BLaER1 treated with 17β-estradiol and CSF1 and Interleukin-3, amounts not matched to agents 10 nM and 100 nM (cell line): ENCODE data around the gene DDB1.

Source experiments
- H3K27ac ChIP-seq, 11 experiments: shearing (Covaris generic); formaldehyde crosslinking; 2 replicates each; pipeline ENCODE4 v1.8.1; 2022
- H3K27me3 ChIP-seq, 11 experiments: shearing (Covaris generic); formaldehyde crosslinking; 2 replicates each; pipeline ENCODE4 v1.8.1; 2022
- H3K36me3 ChIP-seq, 11 experiments: shearing (Covaris generic); formaldehyde crosslinking; 2 replicates each; pipeline ENCODE4 v1.8.1; 2022
- H3K4me1 ChIP-seq, 10 experiments: shearing (Covaris generic); formaldehyde crosslinking; 2 replicates each; pipeline ENCODE4 v1.8.1; 2022
- H3K4me2 ChIP-seq, 11 experiments: shearing (Covaris generic); formaldehyde crosslinking; 2 replicates each; pipeline ENCODE4 v1.8.1; 2022
- H3K4me3 ChIP-seq, 10 experiments: shearing (Covaris generic); formaldehyde crosslinking; 2 replicates each; pipeline ENCODE4 v1.8.1; 2022
- H3K9ac ChIP-seq, 11 experiments: shearing (Covaris generic); formaldehyde crosslinking; 2 replicates each; pipeline ENCODE4 v1.8.1; 2022
- H3K9me3 ChIP-seq, 11 experiments: shearing (Covaris generic); formaldehyde crosslinking; replicated peaks in 1 of 11; 2 replicates each; pipeline ENCODE4 v1.8.1; 2022
- H4K20me1 ChIP-seq, 11 experiments: shearing (Covaris generic); formaldehyde crosslinking; 2 replicates each; pipeline ENCODE4 v1.8.1; 2022
- Cebpa-rat ChIP-seq, 11 experiments: shearing (Covaris generic); IDR thresholded peaks; 2 replicates each; pipeline ENCODE4 v1.8.1; 2022

The DDB1 gene

DNA sequence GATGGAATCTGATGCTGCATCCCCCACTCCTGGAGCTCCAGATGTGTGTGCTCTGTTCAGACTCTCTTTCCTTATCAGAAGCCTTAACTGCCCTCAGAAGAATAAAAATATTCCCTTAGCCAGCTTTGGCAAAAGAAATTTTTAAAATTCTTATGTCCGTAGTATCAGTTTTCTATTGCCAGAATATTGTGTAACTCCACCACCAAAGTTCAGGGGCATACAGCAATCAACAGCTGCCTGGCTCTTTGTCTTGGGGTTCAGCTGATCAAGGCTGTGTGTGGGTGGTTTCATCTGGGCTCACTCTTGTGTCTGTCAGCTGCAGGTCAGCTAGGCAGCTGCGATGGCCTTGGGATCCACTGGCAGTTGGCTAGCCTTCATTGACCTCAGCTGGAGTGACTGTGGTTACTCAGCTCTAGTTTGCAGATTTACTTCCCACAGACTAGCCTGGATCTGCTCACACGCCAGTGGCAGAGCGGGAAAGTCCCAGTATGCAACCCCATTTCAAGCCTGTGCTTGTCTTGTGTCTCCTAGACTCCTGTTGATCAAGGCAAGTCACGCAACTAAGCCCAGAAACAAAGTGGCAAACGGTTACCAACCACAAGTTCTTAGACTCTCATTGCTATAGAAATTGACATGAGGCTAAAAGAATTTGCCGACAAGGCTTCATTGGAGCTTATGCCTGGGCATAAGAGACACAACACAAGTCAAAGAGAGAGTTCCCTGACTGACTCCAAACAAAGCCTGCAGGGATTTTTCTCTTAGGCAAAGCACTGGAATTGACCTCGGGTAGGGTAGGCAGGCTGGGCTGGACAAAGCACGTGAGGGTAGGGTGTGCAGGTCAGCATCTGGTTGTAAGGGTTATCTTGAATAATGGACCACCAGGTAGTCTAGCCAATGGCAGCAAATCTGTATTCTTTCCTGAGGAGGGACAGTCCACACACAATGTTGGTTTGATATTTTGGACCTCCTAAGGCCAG is 36.8 kb upstream of the DDB1 start:
- H4K20me1 ChIP-seq, result no peaks in the 10 kb centered on the region; a peak in 1 of 22 replicates
- H3K27ac ChIP-seq, result peak overlapping the region in 8 of 11 experiments; percentile 2 to 45 (median 16); a peak in 9 of 22 replicates

DNA sequence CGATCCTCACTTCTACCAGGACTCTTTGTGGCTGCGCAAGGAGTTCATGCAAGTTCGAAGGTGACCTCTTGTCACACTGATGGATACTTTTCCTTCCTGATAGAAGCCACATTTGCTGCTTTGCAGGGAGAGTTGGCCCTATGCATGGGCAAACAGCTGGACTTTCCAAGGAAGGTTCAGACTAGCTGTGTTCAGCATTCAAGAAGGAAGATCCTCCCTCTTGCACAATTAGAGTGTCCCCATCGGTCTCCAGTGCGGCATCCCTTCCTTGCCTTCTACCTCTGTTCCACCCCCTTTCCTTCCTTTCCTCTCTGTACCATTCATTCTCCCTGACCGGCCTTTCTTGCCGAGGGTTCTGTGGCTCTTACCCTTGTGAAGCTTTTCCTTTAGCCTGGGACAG is 35.7 kb upstream of the DDB1 start:
- Histone ChIP-seq H3K27ac (peak overlapping the region in 2 of 11 experiments; percentile 4 to 30; a peak in 1 of 22 replicates), H3K9ac (no peak overlapping the region), H3K4me2 (peak overlapping the region in 2 of 11 experiments; percentile 21 to 40; a peak in 3 of 22 replicates)

More for the DNA sequence above, 36.8 kb upstream of the DDB1 start:
- Histone ChIP-seq H3K9me3 (peaks cover 13 to 53% (median 49%) of the 10 kb centered on the region in 11 experiments; a peak in 20 of 22 replicates), H3K9ac (no peak overlapping the region; a peak in 1 of 22 replicates), H3K4me1 (peaks cover 10 to 37% (median 14%) of the 10 kb centered on the region in 10 experiments; a peak in 19 of 20 replicates), H3K4me2 (peak overlapping the region in 9 of 11 experiments; percentile 2 to 55 (median 33); a peak in 11 of 22 replicates), H3K27me3 (no peaks in the 10 kb centered on the region), H3K36me3 (peaks cover 92 to 100% (median 99%) of the 10 kb centered on the region in 11 experiments), H3K4me3 (no peak overlapping the region)
- no peak for TF ChIP-seq Cebpa-rat (IDR thresholded peaks at IDR 0.05)

DNA sequence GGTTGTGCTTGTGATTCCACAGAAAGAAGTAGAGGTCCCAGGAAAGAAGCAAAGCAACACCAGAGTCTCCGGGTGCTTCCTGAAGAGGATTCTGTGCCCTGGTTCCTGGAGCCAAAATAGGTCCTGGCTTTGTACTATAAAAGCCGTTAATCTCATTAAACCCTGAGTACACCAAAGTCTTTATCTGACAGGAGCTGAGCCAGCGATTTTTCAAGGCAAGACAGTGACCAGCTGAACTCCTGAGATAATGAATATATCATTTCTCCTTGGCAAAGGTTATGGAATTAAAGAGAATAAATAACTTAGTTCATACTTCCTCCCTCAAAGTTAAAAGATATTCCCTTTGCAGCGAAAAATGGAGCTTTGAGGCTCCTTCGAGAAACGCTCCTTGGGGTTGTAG is 34.5 kb upstream of the DDB1 start:
- peaks cover 0 to 12% (median 0%) of the 10 kb centered on the region in 11 experiments; a peak in 2 of 22 replicates for H4K20me1 ChIP-seq
- peaks cover 6 to 31% (median 26%) of the 10 kb centered on the region in 11 experiments; a peak in 19 of 22 replicates for H3K9me3 ChIP-seq
- H3K4me2 ChIP-seq, result no peak overlapping the region
- peaks cover 22 to 55% (median 28%) of the 10 kb centered on the region in 10 experiments for H3K4me1 ChIP-seq
- no peaks in the 10 kb centered on the region for H3K27me3 ChIP-seq
- H3K36me3 ChIP-seq, result peaks cover 87 to 93% (median 91%) of the 10 kb centered on the region in 11 experiments
- no peak for TF ChIP-seq Cebpa-rat (IDR thresholded peaks at IDR 0.05)
- no peak overlapping the region for H3K27ac ChIP-seq
- no peak overlapping the region for H3K9ac ChIP-seq
- H3K4me3 ChIP-seq, result no peak overlapping the region

More for the DNA sequence above, 35.7 kb upstream of the DDB1 start:
- Histone ChIP-seq H3K27me3 (no peaks in the 10 kb centered on the region), H3K4me1 (peaks cover 10 to 45% (median 19%) of the 10 kb centered on the region in 10 experiments), H3K9me3 (peaks cover 11 to 43% (median 39%) of the 10 kb centered on the region in 11 experiments; a peak in 20 of 22 replicates), H3K36me3 (peaks cover 92 to 100% (median 99%) of the 10 kb centered on the region in 11 experiments), H3K4me3 (no peak overlapping the region), H4K20me1 (peaks cover 0 to 10% (median 0%) of the 10 kb centered on the region in 11 experiments; a peak in 2 of 22 replicates)
- no peak for TF ChIP-seq Cebpa-rat (IDR thresholded peaks at IDR 0.05)

DNA sequence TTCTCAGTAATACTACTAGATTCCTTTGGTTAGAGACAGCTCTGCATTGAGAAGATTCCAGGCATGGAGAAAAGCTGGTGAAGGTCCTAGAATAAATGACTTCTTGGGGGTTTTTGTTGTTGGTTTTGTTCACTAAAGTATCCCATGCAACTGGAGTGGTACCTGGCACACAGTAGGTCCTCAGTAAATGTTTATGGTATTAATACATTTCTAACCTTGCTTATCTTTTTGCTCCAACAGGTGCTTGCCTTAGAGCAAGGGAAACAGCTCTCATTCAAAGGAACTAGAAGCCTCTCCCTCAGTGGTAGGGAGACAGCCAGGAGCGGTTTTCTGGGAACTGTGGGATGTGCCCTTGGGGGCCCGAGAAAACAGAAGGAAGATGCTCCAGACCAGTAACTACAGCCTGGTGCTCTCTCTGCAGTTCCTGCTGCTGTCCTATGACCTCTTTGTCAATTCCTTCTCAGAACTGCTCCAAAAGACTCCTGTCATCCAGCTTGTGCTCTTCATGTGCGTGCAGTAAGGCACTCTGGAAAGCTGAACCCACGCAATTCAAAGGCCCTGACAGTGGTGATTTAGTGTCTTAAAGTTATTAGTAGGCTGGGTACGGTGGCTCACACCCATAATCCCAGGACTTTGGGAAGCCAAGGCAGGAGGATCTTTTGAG is 31.2 kb upstream of the DDB1 start:
- no peak for TF ChIP-seq Cebpa-rat (IDR thresholded peaks at IDR 0.05)

DNA sequence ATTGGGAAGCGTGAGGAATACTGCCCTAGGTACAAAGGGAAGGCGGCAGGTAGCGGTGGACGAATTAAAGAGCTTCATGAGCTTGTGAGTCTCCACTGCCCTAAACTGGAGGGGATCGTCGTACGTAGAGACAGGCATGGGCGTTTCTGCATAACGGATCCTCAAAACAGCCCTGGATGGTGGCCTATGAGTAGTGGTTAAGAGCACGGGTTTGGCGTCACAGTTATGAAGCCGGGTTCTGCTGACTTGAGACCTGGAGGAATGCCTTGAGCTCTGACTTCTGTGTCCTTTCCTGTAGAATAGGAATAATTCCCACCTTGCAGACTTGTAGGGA is 29.6 kb upstream of the DDB1 start:
- peaks cover 0 to 12% (median 0%) of the 10 kb centered on the region in 11 experiments; a peak in 2 of 22 replicates for H4K20me1 ChIP-seq
- H3K27me3 ChIP-seq, result no peaks in the 10 kb centered on the region
- peak overlapping the region; percentile 88 to 99 (median 96) for H3K27ac ChIP-seq
- peak overlapping the region; percentile 85 to 98 (median 90) for H3K4me2 ChIP-seq
- no peaks in the 10 kb centered on the region for H3K9me3 ChIP-seq
- no peak for TF ChIP-seq Cebpa-rat (IDR thresholded peaks at IDR 0.05)
- H3K4me1 ChIP-seq, result peaks cover 49 to 54% (median 52%) of the 10 kb centered on the region in 10 experiments
- peak overlapping the region; percentile 67 to 86 (median 78) for H3K4me3 ChIP-seq
- peak overlapping the region; percentile 88 to 99 (median 94) for H3K9ac ChIP-seq
- peaks cover 38 to 44% (median 42%) of the 10 kb centered on the region in 11 experiments for H3K36me3 ChIP-seq

More for the DNA sequence above, 31.2 kb upstream of the DDB1 start:
- no peaks in the 10 kb centered on the region for H3K9me3 ChIP-seq
- H3K9ac ChIP-seq, result peak overlapping the region in 9 of 11 experiments; percentile 7 to 99 (median 95); a peak in 8 of 22 replicates
- peaks cover 54 to 60% (median 58%) of the 10 kb centered on the region in 11 experiments for H3K36me3 ChIP-seq
- H4K20me1 ChIP-seq, result peaks cover 0 to 12% (median 0%) of the 10 kb centered on the region in 11 experiments; a peak in 2 of 22 replicates
- H3K4me2 ChIP-seq, result peak overlapping the region in 10 of 11 experiments; percentile 85 to 98 (median 91); a peak in 18 of 22 replicates
- H3K27me3 ChIP-seq, result no peaks in the 10 kb centered on the region
- H3K4me1 ChIP-seq, result peaks cover 33 to 54% (median 37%) of the 10 kb centered on the region in 10 experiments
- peak overlapping the region in 6 of 11 experiments; percentile 16 to 99 (median 62); a peak in 7 of 22 replicates for H3K27ac ChIP-seq
- peak overlapping the region in 3 of 10 experiments; percentile 76 to 86 (median 83); a peak in 3 of 20 replicates for H3K4me3 ChIP-seq

DNA sequence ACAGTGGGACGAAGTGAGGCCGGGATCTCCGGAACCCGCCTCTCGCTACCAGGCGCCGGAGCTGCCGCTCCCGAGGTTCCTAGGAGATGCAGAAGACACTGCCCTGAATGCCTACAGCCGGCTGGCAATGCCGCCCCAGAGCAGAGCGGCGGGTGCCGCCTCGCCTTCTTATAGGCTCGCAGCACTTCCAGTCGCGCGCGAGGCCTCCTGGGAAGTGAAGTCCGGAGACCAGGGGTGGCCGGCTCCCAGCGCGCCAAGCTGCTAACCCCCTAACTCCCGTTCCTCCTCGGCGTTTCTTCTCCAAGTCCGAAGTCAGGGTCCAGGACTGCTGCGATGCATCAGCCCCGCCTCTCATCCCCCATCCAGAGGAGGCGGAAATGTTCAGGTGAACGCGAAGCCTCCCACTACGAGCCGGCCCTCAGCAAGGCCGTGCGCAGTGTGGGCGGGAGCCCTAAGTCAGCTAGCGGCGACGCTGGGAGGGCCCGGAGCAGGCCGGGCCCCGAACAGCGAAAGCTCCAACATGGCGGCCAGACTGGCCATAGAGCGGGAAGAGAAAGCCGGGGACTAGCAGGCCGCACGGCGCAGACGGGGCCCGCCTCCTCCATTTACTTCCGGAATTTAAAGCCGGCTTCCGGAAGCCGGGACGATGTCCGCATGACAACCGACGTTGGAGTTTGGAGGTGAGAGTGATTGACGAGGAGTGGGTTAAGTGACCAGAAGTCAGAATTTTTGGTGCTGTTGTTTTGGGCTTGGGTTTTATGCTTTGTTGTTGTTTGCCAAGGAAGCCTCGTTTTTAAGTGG is 29.0 kb upstream of the DDB1 start, which contains the start of the genes CYB561A3 and TMEM138:
CYB561A3 (minus strand) TSS at position 142 of the 801 bp plus-strand sequence. CDS start 5,169 bp downstream, outside the sequence.
TMEM138 (plus strand) TSS at position 634 of the 801 bp plus-strand sequence. CDS start 2,017 bp downstream, outside the sequence.
- Histone ChIP-seq H3K9ac (peak within 1 kb of the TSS; percentile 88 to 99 (median 94)), H3K4me2 (peak within 1 kb of the TSS; percentile 85 to 98 (median 90)), H3K27me3 (no peaks in the 10 kb centered on the region), H3K4me3 (peak within 1 kb of the TSS; percentile 67 to 86 (median 78)), H3K36me3 (peaks cover 32 to 38% (median 36%) of the 10 kb centered on the region in 11 experiments), H3K27ac (peak within 1 kb of the TSS; percentile 88 to 99 (median 96)), H3K9me3 (no peaks in the 10 kb centered on the region), H4K20me1 (peaks cover 0 to 12% (median 0%) of the 10 kb centered on the region in 11 experiments; a peak in 2 of 22 replicates), H3K4me1 (peaks cover 55 to 59% (median 58%) of the 10 kb centered on the region in 10 experiments)
- TF ChIP-seq Cebpa-rat (IDR thresholded peaks at IDR 0.05), result no peak

DNA sequence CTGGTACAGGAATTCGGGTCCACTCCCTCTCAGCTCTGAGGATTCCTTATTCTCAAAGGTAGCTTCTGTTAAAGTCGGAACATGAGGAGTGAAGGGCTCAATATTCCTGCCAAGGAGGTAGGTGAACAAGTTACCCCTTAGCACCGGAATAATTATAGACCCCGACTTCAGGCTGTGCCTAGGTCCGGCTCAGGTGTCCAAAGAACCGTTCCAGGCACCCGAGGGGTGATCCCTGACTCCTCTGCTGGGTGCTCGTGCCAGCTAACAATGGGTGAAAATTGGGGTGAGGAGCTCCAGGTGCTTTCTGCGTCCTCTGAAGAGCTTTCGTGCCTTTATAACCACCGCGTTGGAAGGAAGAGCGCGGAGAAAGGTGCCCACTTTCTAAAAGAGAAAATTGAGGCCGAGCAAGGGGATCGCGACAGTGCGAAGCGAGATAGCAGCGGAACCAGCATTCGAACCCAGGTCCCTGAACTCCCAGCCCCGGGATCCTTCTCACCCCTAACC is 28.4 kb upstream of the DDB1 start:
- H4K20me1 ChIP-seq, result peaks cover 0 to 12% (median 0%) of the 10 kb centered on the region in 11 experiments; a peak in 3 of 22 replicates
- H3K27me3 ChIP-seq, result no peaks in the 10 kb centered on the region
- peaks cover 61 to 66% (median 64%) of the 10 kb centered on the region in 10 experiments for H3K4me1 ChIP-seq
- H3K4me2 ChIP-seq, result peak overlapping the region; percentile 85 to 98 (median 89)
- H3K9ac ChIP-seq, result peak overlapping the region; percentile 88 to 99 (median 94)
- peaks cover 26 to 31% (median 30%) of the 10 kb centered on the region in 11 experiments for H3K36me3 ChIP-seq
- peak overlapping the region; percentile 88 to 99 (median 96) for H3K27ac ChIP-seq
- no peak for TF ChIP-seq Cebpa-rat (IDR thresholded peaks at IDR 0.05)
- no peaks in the 10 kb centered on the region for H3K9me3 ChIP-seq
- H3K4me3 ChIP-seq, result peak overlapping the region; percentile 67 to 86 (median 78)
